Stimulated activated CD4-positive, alpha-beta T cell treated with anti-CD3 and anti-CD28 coated beads, Interleukin-4, amount 100 ng/mL, for 24 hours (primary cell): ENCODE measurements around the gene CCDC88C.

Source experiments
- DNase-seq: peaks from one replicate; pipeline ENCODE4 v3.0.0-alpha.2; 2020

Gene CCDC88C

DNA sequence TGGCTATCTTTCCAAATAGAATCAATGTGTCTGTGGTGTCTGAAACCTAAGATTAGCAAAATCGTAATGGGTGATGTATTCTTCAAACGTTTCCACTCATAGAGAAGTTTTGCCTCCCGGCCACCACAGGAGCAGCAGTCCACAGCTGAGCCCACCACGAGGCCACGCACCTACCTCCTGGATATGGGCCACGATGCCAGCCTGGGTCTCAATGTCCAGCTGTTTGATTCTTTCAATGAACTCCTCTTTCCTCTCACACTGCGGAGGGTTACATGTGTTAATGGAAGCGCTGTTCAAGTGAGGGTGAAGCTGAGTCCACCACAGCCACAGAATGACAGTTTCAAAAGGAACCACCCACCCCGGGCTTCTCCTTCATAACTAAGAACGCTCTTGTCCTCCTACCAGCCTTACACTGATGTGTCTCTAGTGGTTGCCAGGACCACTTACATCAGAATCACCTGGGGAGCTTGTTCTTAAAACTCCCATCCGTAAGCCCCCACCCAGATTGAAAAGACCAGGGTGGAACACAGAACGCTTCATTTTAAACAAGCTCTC lies 75.3 kb downstream of the CCDC88C start:
- no peak for DNase-seq

DNA sequence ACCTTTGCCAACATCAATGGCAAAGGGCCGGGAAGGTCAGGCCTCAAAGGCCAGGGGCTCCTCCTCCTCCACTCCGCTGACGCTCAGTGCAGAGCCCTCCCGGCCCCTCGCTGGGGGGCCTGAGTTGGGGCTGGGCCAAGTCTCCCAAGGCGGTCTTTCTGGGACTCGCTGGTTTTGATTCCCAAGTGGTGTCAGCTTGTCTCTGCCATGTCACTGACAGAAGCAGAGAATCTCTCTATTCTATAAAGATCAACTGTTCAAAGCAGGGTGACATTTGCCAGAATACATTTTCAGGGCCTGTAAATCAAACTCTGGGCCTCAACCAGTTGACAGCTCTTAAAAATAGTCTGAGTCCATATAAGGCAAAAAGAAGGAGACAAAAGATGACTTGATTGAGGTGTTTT lies 75.9 kb downstream of the CCDC88C start:
- DNase-seq, result no peak

DNA sequence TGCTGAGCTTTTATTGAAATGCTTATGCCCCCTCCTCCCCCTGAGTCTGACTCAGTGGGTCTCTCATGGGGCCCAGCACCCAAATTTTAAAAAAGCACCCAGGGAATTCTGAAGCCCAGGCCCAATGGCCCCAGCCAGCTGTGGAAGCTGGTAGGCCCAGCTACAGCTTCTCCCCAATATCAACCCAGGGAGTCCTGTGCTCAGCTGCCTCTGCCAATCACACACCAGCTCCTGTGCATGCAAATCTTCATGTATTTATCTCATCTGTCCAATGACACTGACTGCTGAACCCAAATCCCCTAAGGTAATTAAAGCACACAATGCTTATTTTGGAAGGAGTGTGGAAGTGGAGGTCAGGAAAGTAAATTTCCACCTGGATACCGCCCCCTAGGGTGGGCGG lies 76.3 kb downstream of the CCDC88C start:
- DNase-seq, result no peak

DNA sequence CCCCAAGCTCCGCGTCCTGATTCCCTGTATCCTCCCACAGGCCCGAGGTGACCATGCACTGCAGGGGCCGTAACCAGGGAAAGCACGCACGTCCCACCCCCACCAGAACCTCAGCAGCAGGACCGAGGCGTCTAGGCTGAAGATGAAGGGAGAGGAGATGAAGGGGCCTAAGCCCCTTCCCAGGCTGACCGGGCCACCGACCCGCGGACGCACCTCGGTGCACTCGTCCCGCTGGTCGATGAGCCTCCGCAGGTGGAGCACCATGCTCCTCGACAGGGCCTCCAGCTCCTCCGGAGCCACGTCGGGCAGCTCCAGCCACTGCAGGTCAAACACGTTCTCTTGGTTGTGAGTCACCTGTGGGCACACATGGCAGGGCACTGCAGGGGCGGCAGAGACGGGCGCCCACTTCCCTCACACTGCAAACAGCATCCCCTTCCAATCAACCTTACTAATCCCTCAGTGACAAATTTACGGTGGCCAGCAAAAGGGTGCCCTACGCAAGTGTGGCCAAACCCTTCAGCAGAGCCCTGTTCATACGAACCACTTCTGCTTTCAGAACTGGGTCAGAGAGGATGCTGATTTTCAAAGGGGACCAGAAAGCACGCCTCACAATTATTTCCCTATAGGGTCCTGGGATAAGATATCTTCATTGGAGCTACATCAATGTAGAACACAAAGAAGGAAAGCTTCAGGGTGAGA lies 77.8 kb downstream of the CCDC88C start:
- DNase-seq, result no peak

DNA sequence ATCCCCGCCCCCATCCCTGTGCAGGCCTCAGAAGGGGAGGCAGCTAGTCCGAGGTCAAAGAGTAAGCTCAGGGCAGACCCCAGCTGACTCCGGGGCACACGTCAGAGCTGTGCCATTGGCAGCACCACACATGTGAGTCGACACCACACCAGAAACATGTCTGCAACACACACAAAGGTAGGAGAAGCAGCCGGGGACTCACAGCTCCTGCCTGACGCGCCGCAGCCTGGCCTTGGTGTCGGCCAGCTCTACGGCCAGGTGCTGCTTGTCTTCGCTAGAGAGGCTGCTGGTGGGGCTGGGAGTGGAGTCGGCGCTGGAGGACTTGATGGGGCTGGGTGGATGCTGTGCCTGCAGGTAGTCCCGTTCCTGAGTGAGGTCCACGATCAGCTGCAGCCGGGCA lies 78.5 kb downstream of the CCDC88C start:
- no peak for DNase-seq

DNA sequence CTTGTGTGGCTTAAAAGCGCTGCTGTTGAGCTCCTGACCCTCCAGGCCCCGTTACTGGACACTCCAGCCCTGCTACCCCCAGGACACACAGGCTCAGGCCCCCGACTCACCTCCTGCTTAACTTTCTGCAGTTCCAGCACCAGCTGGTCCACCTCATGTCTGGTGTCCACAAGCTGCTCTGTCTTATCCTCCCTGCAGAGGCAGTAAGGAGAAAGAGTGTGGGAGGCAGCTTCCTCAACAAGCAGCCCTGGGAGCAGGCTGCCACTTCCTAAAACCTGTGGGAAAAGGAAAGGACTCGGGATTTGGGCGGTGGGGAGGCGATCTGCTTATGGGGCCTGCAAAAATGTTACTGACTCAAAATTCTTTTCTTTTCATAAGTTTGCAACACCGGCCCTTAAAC lies 79.2 kb downstream of the CCDC88C start:
- DNase-seq, result no peak

DNA sequence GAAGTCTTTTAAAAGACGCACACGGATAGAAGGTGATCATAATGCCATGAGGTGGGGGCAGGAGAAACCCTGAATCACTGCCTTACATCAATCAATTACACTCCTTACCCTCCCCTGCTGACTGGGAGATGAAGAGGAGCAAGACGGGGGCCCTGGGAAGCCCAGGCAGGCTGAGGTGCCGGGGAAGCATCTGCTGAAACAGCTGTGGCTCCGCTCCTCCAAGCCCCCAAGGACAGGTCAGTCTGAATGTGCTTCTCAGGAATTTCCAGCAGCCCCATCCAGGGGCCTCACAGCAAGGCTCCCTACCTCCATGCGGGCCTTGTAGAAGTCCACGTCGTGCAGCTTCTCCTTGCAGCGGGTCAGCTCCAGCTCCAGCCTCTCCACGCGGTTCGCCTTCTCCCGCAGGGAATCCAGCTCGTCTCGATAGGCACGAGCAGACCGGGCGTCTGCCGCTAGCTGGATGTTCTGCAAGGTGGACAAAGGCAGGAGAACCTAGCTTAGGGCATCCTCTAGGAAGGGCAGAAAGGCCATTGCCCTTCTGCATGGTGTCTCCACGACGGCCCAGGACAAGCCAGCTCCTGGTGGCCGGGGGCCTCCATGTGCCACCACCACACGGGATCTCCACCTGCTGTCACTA lies 79.8 kb downstream of the CCDC88C start:
- DNase-seq, result no peak

DNA sequence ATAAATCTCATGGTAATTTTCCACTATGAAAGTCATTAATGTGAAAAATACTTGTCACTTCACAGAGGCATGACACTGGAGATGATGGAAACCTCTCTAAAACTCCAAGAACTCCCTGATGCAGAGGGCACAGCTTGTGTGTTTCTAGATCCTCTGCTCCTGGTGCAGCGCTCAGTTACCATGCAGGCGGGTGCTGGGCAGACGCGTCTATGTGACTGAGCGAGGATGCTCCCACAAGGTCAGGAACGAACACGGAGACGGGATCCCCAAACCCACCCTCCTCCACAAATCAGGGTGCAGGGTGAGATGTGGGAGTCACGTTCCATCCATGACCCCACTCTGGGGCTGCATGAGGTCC lies 81.5 kb downstream of the CCDC88C start:
- no peak for DNase-seq

DNA sequence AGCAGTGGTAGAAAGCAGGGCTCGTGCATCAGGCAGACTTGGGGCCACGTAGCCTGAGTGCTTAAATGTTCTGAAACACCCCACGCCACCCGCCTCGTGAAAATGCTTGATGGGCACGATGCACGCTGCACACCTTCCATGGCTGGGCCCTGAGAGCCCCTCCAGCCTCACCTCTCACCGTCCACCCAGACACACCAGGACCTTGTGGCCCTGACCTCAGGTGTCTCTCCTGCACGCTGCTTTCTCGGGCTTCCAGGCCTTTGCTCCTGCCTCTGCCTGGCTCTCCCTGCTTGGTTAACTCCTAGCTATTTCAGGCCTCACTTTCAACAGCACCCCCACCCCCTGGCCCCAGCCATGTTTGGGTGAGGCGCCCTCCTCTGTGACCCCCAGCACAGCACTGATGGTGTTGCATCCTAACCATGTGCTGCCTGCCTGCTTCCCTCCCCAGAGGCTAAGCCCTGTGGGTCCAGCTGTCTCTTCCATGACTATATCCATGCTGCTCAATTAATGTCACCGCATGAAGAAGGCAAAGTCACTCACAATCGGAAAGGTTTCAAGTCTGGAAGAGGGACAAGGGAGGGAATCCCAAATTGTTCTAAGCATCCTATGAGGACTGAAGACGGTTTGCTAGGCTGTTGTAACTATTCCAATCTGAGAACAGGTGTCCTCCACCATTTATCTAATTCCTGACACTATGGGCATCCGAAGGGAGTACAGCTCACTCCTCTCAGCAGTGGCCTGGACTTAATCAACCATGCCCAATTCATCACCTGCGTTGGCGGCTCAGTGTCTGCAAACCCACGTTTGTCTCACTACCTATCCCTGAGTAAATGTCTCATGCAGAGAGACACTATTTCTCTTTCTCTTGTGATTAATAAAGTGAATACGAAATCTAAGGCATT lies 82.2 kb downstream of the CCDC88C start:
- DNase-seq, result no peak

DNA sequence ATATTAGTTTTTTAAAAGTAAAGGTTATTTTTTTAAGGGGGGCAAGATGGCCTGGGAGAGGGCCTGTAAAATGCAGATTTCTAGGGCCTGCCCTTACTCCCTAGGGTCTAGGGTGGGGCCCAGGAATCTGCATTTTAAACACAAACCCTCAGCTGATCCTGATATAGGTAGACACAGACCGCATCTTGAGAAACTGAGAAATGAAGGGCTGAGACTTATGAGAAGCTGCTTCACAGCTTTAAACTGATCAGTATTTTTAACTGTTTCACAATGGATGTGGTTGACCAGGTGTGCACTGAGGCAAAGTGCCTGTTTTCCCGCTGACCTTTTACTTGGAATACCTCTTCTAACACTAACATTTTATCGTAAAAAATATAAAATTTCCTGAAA lies 84.0 kb downstream of the CCDC88C start:
- DNase-seq, result no peak

DNA sequence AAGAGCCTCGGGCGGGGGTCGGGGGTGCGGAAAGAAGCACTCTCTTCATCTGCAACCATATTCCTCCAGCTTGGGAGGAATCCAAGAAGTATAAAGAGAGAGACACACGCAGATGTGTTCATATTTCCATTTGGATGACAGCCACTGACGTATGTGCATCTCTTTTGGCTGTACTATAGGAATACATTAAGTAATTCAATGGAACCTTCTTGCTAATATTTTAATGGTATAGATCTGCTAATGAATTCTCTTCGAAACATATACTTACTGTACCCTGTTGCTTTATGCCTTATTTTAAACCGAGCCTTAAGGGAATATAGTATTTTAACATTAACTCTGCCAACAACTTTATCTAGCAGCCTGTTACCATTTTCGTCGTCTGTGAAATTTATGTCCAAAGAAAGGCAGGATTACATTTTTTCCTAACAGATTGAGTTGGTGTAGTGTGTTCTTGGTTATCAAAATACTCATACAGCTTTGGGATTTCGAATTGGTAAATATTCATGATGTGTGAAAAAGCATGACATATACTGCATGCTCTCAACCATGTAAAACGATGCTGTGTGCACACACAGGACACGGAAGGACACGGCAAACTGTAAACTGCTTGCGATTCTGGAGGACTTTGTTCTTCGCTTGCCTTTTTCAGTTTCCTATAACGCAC lies 84.5 kb downstream of the CCDC88C start:
- DNase-seq, result no peak

DNA sequence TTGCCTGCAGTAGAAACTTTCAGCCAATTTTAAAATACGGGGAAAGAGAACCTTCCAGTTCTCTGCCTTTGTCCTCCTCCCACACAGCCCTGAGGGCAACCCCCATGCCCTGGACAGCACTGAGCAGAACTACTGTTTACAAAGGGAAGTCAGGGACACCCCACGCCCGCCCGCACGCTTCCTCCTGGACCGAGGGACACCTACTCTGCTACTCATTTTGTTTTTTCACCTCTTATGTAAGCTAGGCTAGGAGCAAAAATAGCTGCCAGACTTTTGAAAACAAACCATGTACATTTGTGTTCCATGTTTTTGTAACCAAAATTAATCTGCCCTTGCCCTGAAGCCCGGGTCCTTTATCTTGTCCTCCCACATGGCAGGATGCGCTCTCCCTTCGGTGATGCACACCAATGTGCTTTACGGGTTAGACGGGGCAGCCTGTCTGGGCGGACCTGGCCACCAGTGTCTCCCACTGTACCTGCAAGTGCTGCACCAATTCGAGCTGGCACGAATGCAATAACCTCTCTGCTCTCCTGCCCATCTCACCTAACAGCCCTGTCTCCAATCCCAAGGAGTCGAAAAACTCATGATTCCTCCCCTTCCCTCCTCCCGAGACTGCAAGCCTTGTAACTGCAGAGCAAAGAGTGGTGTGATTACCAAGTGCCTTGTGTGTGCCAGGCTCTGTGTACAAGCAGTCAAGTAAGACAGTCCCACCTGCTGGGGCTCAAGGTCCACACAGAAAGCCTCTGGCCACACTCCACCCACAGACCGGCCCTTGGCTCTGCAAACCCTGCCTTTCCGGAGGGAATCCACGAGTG lies 85.2 kb downstream of the CCDC88C start:
- no peak for DNase-seq

DNA sequence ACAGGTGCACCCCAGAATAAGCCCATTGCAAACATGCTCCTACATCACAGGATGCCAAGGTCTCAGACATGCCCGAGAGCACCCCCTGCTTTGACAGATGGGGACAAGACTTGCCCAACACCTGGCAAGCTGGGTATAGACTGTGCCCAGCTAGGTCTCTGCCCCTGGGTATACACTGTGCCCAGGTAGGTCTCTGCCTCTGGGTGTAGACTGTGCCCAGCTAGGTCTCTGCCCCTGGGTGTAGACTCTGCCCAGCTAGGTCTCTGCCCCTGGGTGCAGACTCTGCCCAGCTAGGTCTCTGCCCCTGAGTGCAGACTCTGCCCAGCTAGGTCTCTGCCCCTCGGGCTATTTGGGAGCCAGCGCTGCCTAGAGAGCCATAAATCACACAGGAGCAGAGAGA lies 85.9 kb downstream of the CCDC88C start:
- DNase-seq, result no peak

DNA sequence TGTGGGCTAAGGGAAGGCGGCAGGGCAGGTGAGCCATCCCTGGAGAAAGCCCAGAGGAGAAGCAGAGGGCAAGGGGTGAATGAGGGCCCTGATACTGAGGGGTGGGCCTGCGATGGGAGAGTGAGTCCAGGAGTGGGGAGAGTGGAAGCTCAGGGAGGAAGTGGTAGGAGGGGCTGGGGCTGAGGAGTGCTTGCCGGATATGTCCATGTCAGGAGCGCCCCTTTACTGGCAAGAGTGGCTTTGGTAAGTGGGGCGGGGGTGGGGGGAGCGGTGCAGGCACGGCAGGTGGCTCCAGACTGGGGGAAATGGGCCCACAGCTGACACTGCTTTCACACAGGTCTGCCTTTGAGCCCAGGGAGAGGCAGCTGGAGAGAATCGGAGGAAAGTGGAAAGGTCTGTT lies 86.8 kb downstream of the CCDC88C start:
- no peak for DNase-seq

DNA sequence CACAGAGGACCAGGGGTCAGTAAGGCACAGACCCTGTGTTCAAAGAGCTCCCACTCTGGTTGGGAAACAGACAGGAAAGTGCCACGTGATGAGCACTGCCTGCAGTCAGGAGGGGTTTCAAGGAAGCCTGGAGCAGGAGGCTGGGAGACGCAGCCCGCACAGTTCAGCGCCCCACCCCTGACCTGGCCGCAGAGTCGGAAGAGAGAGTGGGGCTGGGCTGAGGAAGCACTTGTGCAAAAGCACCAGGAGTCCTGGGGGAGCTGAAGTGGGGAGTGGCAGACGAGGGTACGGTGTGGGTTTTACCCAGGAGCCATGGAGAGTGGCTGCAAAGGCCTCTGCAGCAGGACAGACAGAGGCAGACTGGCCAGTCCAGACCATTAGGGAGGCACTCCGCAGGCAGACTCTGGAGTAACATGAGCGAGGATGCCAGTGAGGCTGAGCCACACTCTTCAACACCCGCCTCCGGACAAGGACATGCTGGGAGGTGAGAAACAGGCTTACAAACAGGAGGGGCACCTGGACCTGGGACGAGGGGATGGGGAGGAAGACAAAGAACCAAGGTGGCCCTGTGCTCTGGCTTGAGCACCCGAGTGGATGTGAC lies 87.4 kb downstream of the CCDC88C start:
- DNase-seq, result no peak

DNA sequence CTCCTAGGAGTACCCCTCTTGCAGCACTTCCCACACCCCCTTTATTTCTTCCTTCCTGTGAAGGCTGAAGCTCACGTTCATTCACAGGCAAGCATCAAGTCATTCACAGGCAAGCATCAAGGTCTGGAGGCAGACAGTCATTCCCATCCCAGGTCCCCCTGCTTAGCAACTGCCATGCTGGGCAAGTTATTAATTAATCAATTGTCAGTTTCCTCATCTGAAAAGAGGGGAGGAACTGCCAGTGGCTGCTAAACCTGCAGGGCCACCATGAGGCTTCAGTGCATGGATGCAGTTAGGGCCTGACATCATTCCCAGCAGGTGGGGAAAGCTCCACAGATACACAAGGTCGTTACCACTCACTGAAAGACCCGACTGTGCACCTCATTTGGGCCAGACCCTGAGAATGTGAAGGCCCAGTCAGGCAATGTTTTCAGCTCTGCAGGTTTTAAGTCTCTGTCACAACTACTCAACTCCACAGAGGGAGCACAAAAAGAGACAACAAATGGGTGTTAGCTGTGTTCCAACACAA lies 88.1 kb downstream of the CCDC88C start:
- DNase-seq, result no peak

DNA sequence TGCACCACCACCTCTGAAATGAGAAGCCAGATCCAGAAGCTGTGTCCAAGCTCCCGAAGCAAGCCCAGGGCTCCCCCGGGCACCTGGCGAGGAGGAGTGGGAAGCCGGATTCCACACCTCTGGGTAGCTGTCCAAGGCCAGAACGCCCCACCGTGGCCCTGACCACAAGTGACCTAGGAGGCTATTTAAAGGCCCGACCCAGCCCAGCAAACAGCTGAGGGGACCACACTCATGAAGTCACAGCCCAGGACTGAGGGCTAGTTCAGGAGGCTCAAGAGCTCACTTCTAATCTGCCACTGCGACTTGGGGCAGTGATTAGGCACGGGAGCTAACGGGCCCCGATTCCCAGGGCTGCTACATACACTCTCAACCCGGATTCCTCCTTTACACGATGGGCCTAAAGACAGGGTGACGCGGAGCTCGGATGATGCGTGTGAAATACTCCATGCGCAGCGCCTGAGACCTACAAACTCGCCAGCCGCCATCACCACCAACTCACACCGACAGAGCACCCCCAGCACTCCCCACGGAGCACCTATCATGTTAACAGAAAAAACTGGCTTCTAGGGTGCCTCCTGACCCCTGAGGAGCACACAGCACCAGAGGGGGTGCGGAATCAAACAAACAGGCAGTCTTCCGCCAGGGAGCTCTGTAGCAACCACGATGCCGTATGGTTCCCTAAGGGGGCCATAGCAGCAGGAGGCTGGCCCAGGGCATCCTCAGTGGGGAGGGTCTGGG lies 89.1 kb downstream of the CCDC88C start:
- no peak for DNase-seq

DNA sequence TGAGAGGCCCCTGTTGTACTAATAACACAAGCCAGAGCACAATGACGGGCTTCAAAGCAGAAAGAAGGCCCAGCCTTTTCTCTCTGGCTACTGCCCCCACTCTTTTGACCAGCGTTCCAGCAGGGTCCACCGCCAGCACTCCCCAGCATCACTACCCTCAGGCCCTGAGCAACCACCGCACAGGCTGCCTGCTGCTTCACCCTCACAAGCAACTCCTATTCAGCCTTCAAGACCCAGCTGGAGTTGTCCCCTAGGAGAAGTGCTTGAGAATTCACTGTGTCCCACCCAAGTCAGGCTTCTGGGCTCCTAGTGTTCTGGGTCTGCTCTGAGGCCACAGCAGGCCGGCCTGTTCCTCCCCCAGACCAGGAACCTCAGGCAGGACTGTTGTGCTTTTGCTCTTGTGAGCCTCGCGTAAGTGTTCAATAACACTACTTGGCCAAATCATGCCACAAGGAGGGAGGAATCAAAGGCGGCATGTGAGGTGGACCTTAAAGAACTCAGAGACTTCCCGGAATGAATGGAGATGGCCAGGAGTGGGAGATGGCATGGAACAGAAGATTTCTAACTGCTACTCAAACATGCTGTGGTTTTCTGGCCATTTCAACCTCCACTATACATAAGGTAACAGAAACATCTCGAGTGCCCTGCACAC lies 89.8 kb downstream of the CCDC88C start:
- DNase-seq, result no peak

DNA sequence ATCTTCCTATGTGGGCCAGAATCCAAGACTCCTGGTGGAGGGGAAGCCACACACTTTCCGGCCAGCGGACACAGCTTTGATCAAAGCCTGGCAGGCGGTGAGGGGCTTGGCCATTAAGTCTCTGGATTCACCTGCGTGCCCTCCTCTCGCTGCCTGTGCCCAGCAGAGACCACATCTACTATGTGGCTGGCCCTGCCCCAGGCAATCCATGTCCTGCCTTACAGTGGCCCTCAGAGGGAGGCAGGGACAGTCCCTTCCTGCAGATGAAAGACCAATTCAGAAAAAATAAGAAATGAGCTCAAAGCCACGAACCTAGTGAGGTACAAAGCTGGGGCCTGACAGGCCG lies 90.4 kb downstream of the CCDC88C start:
- no peak for DNase-seq

DNA sequence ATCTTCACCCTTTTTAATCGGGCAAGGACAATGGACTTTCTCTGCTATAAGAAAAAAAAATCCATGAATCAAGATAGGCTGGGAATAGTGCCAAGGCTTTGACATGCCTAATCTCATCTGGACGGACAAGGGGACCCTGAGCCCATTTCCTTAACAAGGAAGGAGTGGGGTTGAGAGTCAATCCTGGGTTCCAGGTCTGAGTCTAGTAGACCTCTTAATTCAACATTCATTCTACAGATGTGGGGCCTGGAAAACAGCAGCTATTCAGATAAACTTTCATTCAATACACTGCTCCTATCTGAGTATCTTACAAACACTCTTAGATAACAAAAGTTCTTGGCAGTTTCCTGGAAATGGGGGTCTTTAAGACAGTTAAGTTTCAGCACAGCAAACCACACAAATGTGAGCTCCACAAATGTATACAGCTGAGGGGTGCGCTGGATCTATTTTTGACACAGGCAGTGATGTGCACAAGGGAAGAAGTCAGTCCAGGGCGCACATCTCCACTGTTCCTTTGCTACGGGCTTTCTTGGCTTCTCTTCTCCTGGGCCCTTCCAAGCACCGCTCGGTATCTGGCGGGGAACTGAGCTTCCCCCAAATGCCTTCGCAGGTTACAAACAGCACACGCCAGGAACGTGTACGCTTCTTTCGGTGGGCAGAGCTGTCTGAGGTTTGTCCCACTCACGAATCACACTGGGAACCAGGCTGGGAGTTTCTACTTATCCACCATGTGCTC lies 90.9 kb downstream of the CCDC88C start:
- no peak for DNase-seq
